ENCODE results near the gene KIF3B.

KIF3B gene

DNA sequence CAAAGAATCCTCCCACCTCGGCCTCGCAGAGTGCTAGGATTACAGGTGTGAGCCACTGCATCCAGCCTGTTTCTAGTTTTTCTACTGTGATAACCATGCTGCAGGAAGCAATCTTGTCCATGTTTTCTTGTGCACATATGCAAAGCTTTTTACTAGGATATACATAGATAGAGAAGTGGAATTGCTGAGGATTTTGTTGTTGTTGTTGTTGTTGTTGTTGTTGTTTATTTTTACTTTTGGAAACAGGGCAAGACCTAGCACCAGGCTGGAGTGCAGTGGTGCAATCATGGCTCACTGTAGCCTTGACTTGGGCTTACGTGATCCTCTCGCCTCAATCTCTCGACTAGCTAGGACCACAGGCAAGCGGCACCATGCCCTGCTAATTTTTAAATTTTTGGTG, 23.2 kb downstream of the KIF3B start:
- no peak overlapping the region for H3K9ac ChIP-seq (ENCODE audit: low read length)
- no peak overlapping the region for H3K14ac ChIP-seq (ENCODE audit: low read length)
- H3K4me1 ChIP-seq (ENCODE audit: control insufficient read depth in 1 of 2, insufficient read depth in 2 of 2, low read length in 2 of 2): peaks cover 8 to 19% of the 10 kb centered on the region in 2 experiments
- H3K79me2 ChIP-seq (ENCODE audit: control insufficient read depth, insufficient read depth, low read length, poor library complexity): peaks cover 2% of the 10 kb centered on the region
- no peak overlapping the region for H3K18ac ChIP-seq (ENCODE audit: low read length)
- H3K9me3 ChIP-seq (ENCODE audit: insufficient read depth, low read depth, low read length): no peaks in the 10 kb centered on the region
- no peak for DNase-seq
- no peak overlapping the region for H3K27ac ChIP-seq (ENCODE audit: low read depth, low read length)
- peak overlapping the region; percentile 37 for H3K4ac ChIP-seq (ENCODE audit: low read depth, low read length)
- H4K8ac ChIP-seq (ENCODE audit: low read depth, low read length): no peak overlapping the region
- no peaks in the 10 kb centered on the region for H3K27me3 ChIP-seq (ENCODE audit: insufficient read depth, low read length)
- peaks cover 6% of the 10 kb centered on the region for H3K79me1 ChIP-seq (ENCODE audit: low read length)
- H3K23ac ChIP-seq (ENCODE audit: low read length): no peak overlapping the region
- no peak overlapping the region for H2AFZ ChIP-seq (ENCODE audit: insufficient read depth, low read length, poor library complexity)
- no peak overlapping the region for H2BK120ac ChIP-seq (ENCODE audit: insufficient read depth, low read length, poor library complexity)
- no peak overlapping the region for H2BK12ac ChIP-seq (ENCODE audit: low read length)
- no CpG with 5 or more reads among the region's 6 CpGs for WGBS (ENCODE audit: extremely low coverage, insufficient coverage, insufficient read length)
- H2AK5ac ChIP-seq (ENCODE audit: low read length): no peak overlapping the region
- H3K4me3 ChIP-seq (ENCODE audit: low read depth, low read length): no peak overlapping the region
- H4K12ac ChIP-seq (ENCODE audit: low read depth, low read length): no peak overlapping the region
- H4K91ac ChIP-seq (ENCODE audit: low read depth, low read length): peak overlapping the region; percentile 23
- no peak overlapping the region for H3K4me2 ChIP-seq (ENCODE audit: low read length)
- H2BK5ac ChIP-seq (ENCODE audit: low read depth, low read length, poor library complexity): no peak overlapping the region
- H3K36me3 ChIP-seq (ENCODE audit: control insufficient read depth in 1 of 2, insufficient read depth in 2 of 2, low read length in 2 of 2): no peaks in the 10 kb centered on the region

DNA sequence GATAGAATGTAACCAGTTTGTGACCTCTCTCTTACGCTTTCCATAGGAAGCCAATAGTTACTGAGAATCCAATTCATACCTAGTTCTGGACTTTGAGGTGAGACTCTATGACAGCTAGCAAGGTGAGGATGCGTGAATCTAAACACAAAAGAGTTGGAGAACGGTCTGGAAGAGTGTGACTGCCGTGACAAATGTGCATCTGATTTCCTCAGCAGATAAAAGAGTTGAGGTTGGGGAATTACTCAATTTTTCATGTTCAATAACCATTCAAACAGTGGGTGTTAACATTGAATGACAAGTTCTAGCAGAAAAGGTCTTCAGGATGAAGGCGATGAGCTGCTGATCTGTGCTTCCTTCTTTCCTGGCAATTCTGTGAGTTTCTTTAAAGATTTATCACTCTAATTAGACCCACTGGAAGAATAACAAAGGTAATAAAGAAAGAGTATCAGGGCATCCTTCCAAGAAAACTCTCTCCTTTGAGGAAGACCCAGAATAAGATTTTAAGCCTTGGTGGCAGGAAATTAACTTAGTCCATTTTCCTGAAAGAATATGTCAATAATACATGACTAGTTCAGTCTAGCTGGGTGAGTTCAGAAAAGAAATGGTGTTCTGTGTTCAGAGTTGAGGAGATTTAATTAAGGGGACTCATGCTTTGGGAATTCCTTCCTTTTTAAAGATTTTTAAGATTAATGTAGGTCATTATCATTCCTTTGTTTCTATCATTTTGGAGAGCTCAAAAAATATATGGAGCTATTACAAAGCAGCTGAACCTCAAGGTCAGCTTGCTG, 24.5 kb downstream of the KIF3B start:
- no peak overlapping the region for H3K23ac ChIP-seq (ENCODE audit: low read length)
- H2BK5ac ChIP-seq (ENCODE audit: low read depth, low read length, poor library complexity): no peak overlapping the region
- H3K9me3 ChIP-seq (ENCODE audit: insufficient read depth, low read depth, low read length): no peaks in the 10 kb centered on the region
- no peak overlapping the region for H2AFZ ChIP-seq (ENCODE audit: insufficient read depth, low read length, poor library complexity)
- no peak overlapping the region for H2AK5ac ChIP-seq (ENCODE audit: low read length)
- H3K27me3 ChIP-seq (ENCODE audit: insufficient read depth, low read length): no peaks in the 10 kb centered on the region
- no peak overlapping the region for H4K12ac ChIP-seq (ENCODE audit: low read depth, low read length)
- peak overlapping the region; percentile 15 for H2BK12ac ChIP-seq (ENCODE audit: low read length)
- no peak overlapping the region for H4K8ac ChIP-seq (ENCODE audit: low read depth, low read length)
- peaks cover 2% of the 10 kb centered on the region for H3K79me2 ChIP-seq (ENCODE audit: control insufficient read depth, insufficient read depth, low read length, poor library complexity)
- H3K14ac ChIP-seq (ENCODE audit: low read length): peak overlapping the region; percentile 9
- H3K27ac ChIP-seq (ENCODE audit: low read depth, low read length): peak overlapping the region; percentile 66
- H3K4me3 ChIP-seq (ENCODE audit: low read depth, low read length): no peak overlapping the region
- H3K79me1 ChIP-seq (ENCODE audit: low read length): peaks cover 6% of the 10 kb centered on the region
- peaks cover 8 to 19% of the 10 kb centered on the region in 2 experiments for H3K4me1 ChIP-seq (ENCODE audit: control insufficient read depth in 1 of 2, insufficient read depth in 2 of 2, low read length in 2 of 2)
- no peak overlapping the region for H3K4ac ChIP-seq (ENCODE audit: low read depth, low read length)
- no peak overlapping the region for H2BK120ac ChIP-seq (ENCODE audit: insufficient read depth, low read length, poor library complexity)
- H3K36me3 ChIP-seq (ENCODE audit: control insufficient read depth in 1 of 2, insufficient read depth in 2 of 2, low read length in 2 of 2): no peaks in the 10 kb centered on the region
- no CpG with 5 or more reads among the region's 5 CpGs for WGBS (ENCODE audit: extremely low coverage, insufficient coverage, insufficient read length)
- DNase-seq: no peak
- no peak overlapping the region for H3K9ac ChIP-seq (ENCODE audit: low read length)
- H4K91ac ChIP-seq (ENCODE audit: low read depth, low read length): peak overlapping the region; percentile 8
- H3K4me2 ChIP-seq (ENCODE audit: low read length): peak overlapping the region; percentile 43
- no peak overlapping the region for H3K18ac ChIP-seq (ENCODE audit: low read length)

DNA sequence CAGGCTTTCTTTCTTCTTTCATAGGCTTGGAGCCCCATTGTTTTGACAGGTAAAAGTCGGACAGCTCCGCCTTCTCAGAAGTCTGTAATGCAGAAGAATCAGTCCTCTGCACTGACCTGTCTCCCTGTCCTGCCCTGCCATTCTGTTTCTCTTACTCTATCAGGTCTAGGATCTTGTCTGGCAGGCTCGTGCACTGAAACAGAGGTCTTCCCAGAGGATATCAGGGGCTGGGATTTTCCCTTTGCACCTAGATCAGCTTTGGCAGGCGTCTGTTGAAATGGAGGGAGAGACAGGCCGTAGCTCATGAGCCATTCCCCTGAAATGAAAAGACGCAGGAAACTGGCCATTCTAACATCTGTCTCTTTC, 25.0 kb downstream of the KIF3B start:
- H2BK12ac ChIP-seq (ENCODE audit: low read length): no peak overlapping the region
- H3K4me1 ChIP-seq (ENCODE audit: control insufficient read depth in 1 of 2, insufficient read depth in 2 of 2, low read length in 2 of 2): peaks cover 8 to 19% of the 10 kb centered on the region in 2 experiments
- no peak overlapping the region for H4K91ac ChIP-seq (ENCODE audit: low read depth, low read length)
- H3K36me3 ChIP-seq (ENCODE audit: control insufficient read depth in 1 of 2, insufficient read depth in 2 of 2, low read length in 2 of 2): no peaks in the 10 kb centered on the region
- no peak overlapping the region for H3K4me3 ChIP-seq (ENCODE audit: low read depth, low read length)
- peak; percentile 71 to 78 for DNase-seq
- no peak overlapping the region for H3K14ac ChIP-seq (ENCODE audit: low read length)
- H3K18ac ChIP-seq (ENCODE audit: low read length): no peak overlapping the region
- H2BK120ac ChIP-seq (ENCODE audit: insufficient read depth, low read length, poor library complexity): no peak overlapping the region
- H2AK5ac ChIP-seq (ENCODE audit: low read length): no peak overlapping the region
- no peaks in the 10 kb centered on the region for H3K9me3 ChIP-seq (ENCODE audit: insufficient read depth, low read depth, low read length)
- no peak overlapping the region for H3K4ac ChIP-seq (ENCODE audit: low read depth, low read length)
- no peak overlapping the region for H3K23ac ChIP-seq (ENCODE audit: low read length)
- peak overlapping the region; percentile 88 for H3K27ac ChIP-seq (ENCODE audit: low read depth, low read length)
- no peak overlapping the region for H4K8ac ChIP-seq (ENCODE audit: low read depth, low read length)
- no peak overlapping the region for H2AFZ ChIP-seq (ENCODE audit: insufficient read depth, low read length, poor library complexity)
- H3K79me1 ChIP-seq (ENCODE audit: low read length): peaks cover 6% of the 10 kb centered on the region
- H3K4me2 ChIP-seq (ENCODE audit: low read length): peak overlapping the region; percentile 43
- H4K12ac ChIP-seq (ENCODE audit: low read depth, low read length): no peak overlapping the region
- H2BK5ac ChIP-seq (ENCODE audit: low read depth, low read length, poor library complexity): no peak overlapping the region
- H3K9ac ChIP-seq (ENCODE audit: low read length): no peak overlapping the region
- H3K79me2 ChIP-seq (ENCODE audit: control insufficient read depth, insufficient read depth, low read length, poor library complexity): peaks cover 2% of the 10 kb centered on the region
- no CpG with 5 or more reads among the region's 6 CpGs for WGBS (ENCODE audit: extremely low coverage, insufficient coverage, insufficient read length)
- no peaks in the 10 kb centered on the region for H3K27me3 ChIP-seq (ENCODE audit: insufficient read depth, low read length)

DNA sequence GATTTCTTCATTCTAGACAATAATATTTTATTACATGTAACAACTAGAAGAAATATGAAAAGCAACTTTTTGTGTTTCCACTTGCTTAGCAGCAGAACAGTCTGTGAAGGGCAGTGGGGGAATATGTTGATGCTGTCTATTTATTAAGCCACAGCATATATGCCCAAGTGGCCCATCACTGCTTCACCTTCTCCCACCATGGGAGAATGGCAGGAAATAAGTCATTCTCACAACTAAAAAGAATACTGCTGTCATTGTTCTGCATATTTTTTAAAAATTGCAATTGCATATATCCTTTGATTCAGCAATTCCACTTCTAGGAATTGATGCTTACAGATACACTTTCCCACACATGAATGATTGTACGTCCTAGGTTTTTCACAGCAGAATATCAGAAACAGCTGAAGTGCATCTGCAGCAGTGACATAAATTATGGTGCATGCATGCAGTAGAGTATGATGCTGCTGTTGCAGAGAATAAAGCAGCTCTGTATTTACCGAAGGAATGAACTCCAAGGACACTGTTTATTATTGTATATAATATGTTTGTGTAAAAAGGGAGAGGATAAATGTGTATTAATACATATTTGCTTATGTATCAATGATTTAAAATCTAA, 26.8 kb downstream of the KIF3B start:
- Histone ChIP-seq H3K36me3 (ENCODE audit: control insufficient read depth in 1 of 2, insufficient read depth in 2 of 2, low read length in 2 of 2) (no peaks in the 10 kb centered on the region), H3K4me1 (ENCODE audit: control insufficient read depth in 1 of 2, insufficient read depth in 2 of 2, low read length in 2 of 2) (peaks cover 8 to 19% of the 10 kb centered on the region in 2 experiments), H3K23ac (ENCODE audit: low read length) (no peak overlapping the region), H4K12ac (ENCODE audit: low read depth, low read length) (no peak overlapping the region), H3K79me1 (ENCODE audit: low read length) (peaks cover 6% of the 10 kb centered on the region), H4K91ac (ENCODE audit: low read depth, low read length) (no peak overlapping the region), H3K79me2 (ENCODE audit: control insufficient read depth, insufficient read depth, low read length, poor library complexity) (peaks cover 2% of the 10 kb centered on the region), H2BK5ac (ENCODE audit: low read depth, low read length, poor library complexity) (no peak overlapping the region), H3K9me3 (ENCODE audit: insufficient read depth, low read depth, low read length) (no peaks in the 10 kb centered on the region), H4K8ac (ENCODE audit: low read depth, low read length) (no peak overlapping the region), H3K27me3 (ENCODE audit: insufficient read depth, low read length) (no peaks in the 10 kb centered on the region), H3K27ac (ENCODE audit: low read depth, low read length) (no peak overlapping the region), H3K4ac (ENCODE audit: low read depth, low read length) (no peak overlapping the region), H3K4me2 (ENCODE audit: low read length) (no peak overlapping the region), H3K9ac (ENCODE audit: low read length) (no peak overlapping the region), H2BK12ac (ENCODE audit: low read length) (no peak overlapping the region), H2AFZ (ENCODE audit: insufficient read depth, low read length, poor library complexity) (no peak overlapping the region), H3K4me3 (ENCODE audit: low read depth, low read length) (no peak overlapping the region), H3K14ac (ENCODE audit: low read length) (no peak overlapping the region), H2BK120ac (ENCODE audit: insufficient read depth, low read length, poor library complexity) (no peak overlapping the region), H2AK5ac (ENCODE audit: low read length) (no peak overlapping the region), H3K18ac (ENCODE audit: low read length) (no peak overlapping the region)
- no CpG with 5 or more reads among the region's 2 CpGs for WGBS (ENCODE audit: extremely low coverage, insufficient coverage, insufficient read length)
- DNase-seq: no peak
